SK-N-MC (cell line): ENCODE measurements around the gene TMEM238L.

Source experiments
- EZH2 ChIP-seq: fragments of 200-600 bp; sonication (generic); IDR thresholded peaks from one replicate; pipeline ENCODE4 v1.6.1; 2017; ENCODE audit warnings: antibody characterized with exemption
- FOXP2 ChIP-seq: optimal IDR thresholded peaks from 2 replicates; pipeline ENCODE3; 2011; ENCODE audit warnings: mild to moderate bottlenecking, moderate library complexity; ENCODE audit not compliant: insufficient read depth; ENCODE audit errors: extremely low read length, control extremely low read depth
- POLR2AphosphoS5 ChIP-seq: IDR thresholded peaks from 2 replicates; pipeline ENCODE4 v1.6.1; 2012; ENCODE audit warnings: mild to moderate bottlenecking, low read depth, low read length, borderline replicate concordance

GRCh38 chr17:10809605-10810004 is 5.7 kb upstream of the TMEM238L start:
- TF ChIP-seq POLR2AphosphoS5 (no peak), EZH2 (no peak), FOXP2 (no peak)
